ENCODE data around the gene TBC1D13.
"Not testable (repeated sequence)": the region's sequence is repeated elsewhere in the genome, so short reads cannot be mapped to it uniquely, and the experiment has no call there.

TBC1D13 gene

GRCh38 chr9:128785427-128785826, 1.6 kb upstream of the TBC1D13 start:
- no peak for TF ChIP-seq CTCF (conservative IDR thresholded peaks at IDR 0.05; ENCODE audit: low read length)
- no peak for DNase-seq (ENCODE audit: low read depth)
- no peak overlapping the region for H3K4me3 ChIP-seq (ENCODE audit: low read length)

GRCh38 chr9:128787659-128788058, 606 bp downstream of the TBC1D13 start:
- H3K4me3 ChIP-seq (ENCODE audit: low read length), result peak overlapping the region; percentile 99
- TF ChIP-seq CTCF (conservative IDR thresholded peaks at IDR 0.05; ENCODE audit: low read length), result no peak
- no peak for DNase-seq (ENCODE audit: low read depth)

GRCh38 chr9:128788445-128788844, 1.4 kb downstream of the TBC1D13 start:
- H3K4me3 ChIP-seq (ENCODE audit: low read length), result peak overlapping the region; percentile 99
- TF ChIP-seq CTCF (conservative IDR thresholded peaks at IDR 0.05; ENCODE audit: low read length), result no peak
- DNase-seq (ENCODE audit: low read depth), result no peak

- no peak for TF ChIP-seq CTCF (conservative IDR thresholded peaks at IDR 0.05; ENCODE audit: low read length)
- no peak overlapping the region for H3K4me3 ChIP-seq (ENCODE audit: low read length)
- DNase-seq (ENCODE audit: low read depth), result no peak
Measured at GRCh38 chr9:128790536-128790935, 3.5 kb downstream of the TBC1D13 start.

DNA sequence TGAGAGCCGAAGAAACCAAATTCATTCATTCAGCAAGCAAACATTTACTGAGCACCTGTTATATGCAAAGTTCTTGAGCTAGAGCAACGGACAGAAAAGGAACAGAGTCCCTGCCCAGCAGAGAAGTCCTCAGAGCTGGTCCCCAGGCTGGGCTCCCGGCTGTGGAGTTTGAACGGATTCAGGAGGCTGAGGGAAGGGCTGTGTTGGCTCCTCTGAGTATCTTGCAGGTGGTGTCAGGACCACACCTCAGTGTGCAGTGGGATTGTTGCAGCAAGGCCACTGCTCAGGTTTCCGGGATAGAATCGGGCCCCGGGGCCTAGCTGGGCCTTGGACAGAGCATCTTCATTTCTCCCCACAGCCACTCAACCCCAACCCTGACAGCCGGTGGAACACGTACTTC, 5.1 kb downstream of the TBC1D13 start:
- no peak for TF ChIP-seq CTCF (conservative IDR thresholded peaks at IDR 0.05; ENCODE audit: low read length)
- H3K4me3 ChIP-seq (ENCODE audit: low read length), result no peak overlapping the region
- no peak for DNase-seq (ENCODE audit: low read depth)

- no peak overlapping the region for H3K4me3 ChIP-seq (ENCODE audit: low read length)
- no peak for TF ChIP-seq CTCF (conservative IDR thresholded peaks at IDR 0.05; ENCODE audit: low read length)
- no peak for DNase-seq (ENCODE audit: low read depth)
Measured at GRCh38 chr9:128792978-128793686, 6.1 kb downstream of the TBC1D13 start.

- DNase-seq (ENCODE audit: low read depth); H3K4me3 ChIP-seq (ENCODE audit: low read length): not testable (repeated sequence)
Measured at GRCh38 chr9:128794961-128795360, 7.9 kb downstream of the TBC1D13 start.

Data from AG10803 (cell line).